SIG-M5 (cell line): ENCODE measurements around the gene CBX6.

ENCODE experiments used
- DNase-seq: peaks from one replicate; lab custom pipeline; 2025; lab: John Stamatoyannopoulos, UW

Gene CBX6

GRCh38 chr22:38840129-38840528, 31.9 kb downstream of the CBX6 start:
- no peak for DNase-seq

DNA sequence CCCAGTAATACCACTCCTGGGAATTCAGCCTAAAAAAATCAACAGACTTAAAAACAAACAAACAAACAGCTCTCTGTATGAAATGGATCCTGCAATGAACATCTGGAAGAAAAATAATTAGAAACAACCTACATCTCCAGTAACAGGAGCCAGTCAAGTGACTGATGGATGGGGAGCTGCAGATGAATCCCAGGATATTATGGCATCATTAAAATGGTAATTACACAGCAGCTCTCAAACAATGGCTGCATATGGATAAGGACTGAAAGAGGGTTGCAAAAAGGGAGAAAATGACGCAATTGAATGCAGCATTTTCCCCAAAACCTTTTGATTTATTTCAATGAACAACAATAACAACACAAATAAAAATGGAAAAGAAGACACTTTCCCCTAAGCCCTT, 32.3 kb downstream of the CBX6 start:
- no peak for DNase-seq

DNA sequence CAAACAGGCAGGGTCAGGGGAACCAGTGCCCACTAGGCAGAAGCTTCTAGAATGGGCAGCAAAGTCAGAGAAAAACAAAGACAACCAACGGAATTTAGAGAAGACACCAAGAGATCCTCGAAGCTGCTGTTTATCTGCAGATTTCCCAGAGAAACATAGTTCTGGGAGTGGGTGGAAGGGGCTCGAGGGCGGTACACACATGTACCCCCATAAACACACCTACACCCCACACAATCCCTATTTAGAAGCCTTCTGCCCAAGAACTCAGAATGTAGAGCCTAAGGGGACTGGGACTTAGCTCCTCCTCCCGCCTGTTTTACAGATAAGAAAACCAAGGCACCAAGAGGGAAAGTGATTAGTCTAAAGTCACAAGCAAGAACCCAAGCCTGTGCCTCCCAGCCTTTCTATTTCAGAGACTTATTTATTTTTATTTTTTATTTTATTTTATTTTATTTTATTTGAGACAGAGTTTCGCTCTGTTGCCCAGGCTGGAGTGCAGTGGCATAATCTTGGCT, 34.5 kb downstream of the CBX6 start:
- DNase-seq = no peak

DNA sequence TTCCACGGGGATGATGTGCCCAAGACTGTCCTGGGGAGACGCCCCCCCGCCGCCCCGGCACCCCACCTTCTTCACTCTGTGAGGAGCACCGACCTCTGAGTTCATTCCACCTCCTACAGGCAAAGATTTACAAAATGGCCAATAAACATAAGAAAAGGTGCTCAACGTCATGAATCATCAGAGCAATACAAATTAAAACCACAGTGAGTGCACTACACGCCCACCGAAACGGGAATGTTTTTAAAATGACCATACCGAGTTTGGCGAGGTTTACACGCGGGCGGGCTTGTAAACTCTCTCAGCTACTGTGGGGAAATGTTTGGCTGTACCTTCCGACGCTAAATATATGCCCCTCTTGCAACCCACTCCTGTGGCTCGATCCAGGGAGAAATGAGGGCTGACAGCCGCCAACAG, 36.1 kb downstream of the CBX6 start:
- DNase-seq = no peak

- DNase-seq = no peak
Observed at GRCh38 chr22:38834991-38835390, 37.0 kb downstream of the CBX6 start.

- DNase-seq = no peak
Observed at GRCh38 chr22:38834215-38834953, 37.6 kb downstream of the CBX6 start.

GRCh38 chr22:38833061-38833460, 39.0 kb downstream of the CBX6 start:
- no peak for DNase-seq

- DNase-seq = no peak
Observed at GRCh38 chr22:38832005-38832978, 39.7 kb downstream of the CBX6 start.

GRCh38 chr22:38831166-38831945, 40.7 kb downstream of the CBX6 start:
- no peak for DNase-seq

DNA sequence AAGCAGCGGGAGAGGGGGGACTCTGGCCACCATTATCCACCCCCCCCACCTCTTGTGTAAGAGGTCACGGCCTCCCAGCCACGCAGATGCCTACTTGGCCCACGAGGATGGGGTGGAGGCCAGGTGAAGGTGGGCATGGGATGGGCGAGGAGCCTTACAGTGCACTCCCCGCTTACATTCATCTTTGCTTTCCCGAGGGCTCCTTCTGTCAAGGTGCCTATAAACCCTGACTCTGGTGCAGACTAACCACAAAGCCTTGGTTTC, 41.2 kb downstream of the CBX6 start:
- no peak for DNase-seq

- DNase-seq = no peak
Observed at GRCh38 chr22:38830026-38830844, 41.8 kb downstream of the CBX6 start.

DNA sequence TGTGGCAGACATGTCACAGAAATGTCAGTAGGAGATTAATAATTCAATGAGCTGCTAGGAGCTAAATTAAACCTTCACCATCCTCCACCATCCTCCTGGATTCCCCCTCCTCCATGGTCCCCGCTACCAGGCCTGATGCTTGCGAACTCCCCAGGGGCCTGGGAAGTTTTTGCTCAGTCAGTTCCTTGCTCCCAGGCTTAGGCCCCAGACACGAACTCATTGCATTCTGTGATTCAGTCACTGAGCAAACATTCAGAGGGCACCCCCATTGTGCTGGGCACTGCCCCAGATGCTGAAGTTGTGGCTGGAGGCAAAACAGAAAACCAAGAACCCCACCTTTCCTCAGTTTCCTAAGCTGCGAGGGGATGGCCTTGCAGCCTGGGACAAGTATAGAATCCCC, 42.5 kb downstream of the CBX6 start:
- no peak for DNase-seq

- no peak for DNase-seq
Observed at GRCh38 chr22:38828616-38829205, 43.3 kb downstream of the CBX6 start.

GRCh38 chr22:38828191-38828590, 43.8 kb downstream of the CBX6 start:
- no peak for DNase-seq

DNA sequence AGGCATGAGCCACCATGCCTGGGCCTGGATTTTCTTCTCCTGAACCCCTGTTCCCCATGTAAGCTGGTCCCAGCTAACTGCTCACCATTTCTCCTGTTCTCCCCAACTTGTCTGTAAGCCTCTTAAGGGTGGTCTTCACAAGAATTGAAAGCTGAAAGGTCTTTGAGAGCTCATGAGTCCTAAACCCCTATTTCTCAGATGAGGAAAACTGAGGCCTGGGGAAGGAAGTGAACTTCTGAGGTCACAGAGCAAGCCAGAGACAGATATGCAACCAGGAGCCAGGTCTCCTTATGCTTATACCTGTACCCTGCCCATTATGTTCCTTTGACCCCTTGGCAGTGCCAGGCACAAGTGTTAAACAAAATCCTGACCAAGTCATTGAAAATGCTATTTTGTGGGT, 44.5 kb downstream of the CBX6 start:
- no peak for DNase-seq

GRCh38 chr22:38826801-38827200, 45.2 kb downstream of the CBX6 start:
- no peak for DNase-seq

- DNase-seq = no peak
Observed at GRCh38 chr22:38826386-38826785, 45.6 kb downstream of the CBX6 start.

DNA sequence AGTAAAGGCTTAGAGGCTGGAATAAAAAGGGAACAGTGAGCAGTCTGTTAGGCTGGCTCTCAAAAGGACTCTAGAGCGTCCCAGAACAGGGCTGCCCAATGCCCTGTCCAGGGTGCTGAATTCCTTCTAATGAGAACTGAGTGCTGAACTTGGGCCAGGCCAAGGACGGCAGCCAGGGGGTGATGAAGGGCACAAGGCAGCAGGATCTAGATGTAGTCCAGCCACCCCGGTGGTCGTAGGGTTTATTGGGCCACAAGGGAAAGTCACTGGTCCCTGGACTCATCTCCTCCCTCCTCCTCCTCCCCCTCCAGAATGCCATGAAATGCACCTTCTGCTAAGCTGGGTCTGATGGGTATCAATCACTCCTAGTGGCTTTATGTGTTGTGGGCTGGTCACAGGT, 47.4 kb downstream of the CBX6 start:
- DNase-seq = peak; percentile 15

DNA sequence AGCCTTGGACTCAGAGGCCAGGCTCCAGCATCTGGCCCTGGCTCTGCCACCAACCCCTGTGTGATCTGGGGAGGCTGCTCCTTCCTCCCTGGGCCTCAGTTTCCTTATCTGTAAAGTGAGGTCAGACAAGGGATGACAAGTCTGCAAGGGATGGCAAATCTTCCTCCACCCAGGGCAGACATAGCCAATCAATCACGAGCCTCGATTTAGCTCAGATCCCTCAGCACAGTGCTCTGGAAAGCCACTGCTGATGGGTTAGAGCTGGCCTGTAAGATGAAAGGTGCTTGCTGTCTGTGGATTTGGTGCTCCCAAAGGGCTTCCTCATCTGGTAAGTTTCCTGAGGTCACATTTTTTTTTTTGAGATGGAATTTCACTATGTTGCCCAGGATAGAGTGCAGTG, 48.4 kb downstream of the CBX6 start:
- no peak for DNase-seq

- no peak for DNase-seq
Observed at GRCh38 chr22:38823076-38823475, 48.9 kb downstream of the CBX6 start.

DNA sequence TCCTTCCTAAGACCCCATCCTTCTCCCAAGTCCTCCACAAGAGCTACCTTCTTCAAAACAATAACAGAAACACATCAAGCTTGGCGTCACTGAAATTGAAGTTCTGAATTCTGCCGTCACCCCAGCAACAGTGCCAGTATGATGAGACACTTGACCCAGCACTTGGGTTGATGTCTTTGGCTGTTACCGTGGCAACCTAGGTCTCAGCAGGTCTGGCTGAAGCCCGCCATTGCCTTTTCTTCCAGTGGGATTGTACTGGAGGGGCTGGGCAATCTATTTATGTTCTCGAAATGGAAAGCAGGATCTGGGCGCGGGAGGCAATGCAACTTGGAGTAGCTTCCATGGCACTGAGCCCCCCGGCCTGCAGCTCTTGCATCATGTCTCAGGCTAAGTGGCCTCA, 52.0 kb downstream of the CBX6 start:
- no peak for DNase-seq
